ENCODE measurements around the gene GALNT17.

GRCh38 chr7:71547426-71547825 is 415.5 kb downstream of the GALNT17 start:
- TF ChIP-seq CTCF (conservative IDR thresholded peaks at IDR 0.05; ENCODE audit: low read depth, low read length) (no peak), EZH2 (IDR thresholded peaks at IDR 0.05; ENCODE audit: low read length, unreplicated experiment) (no peak), EZH2phosphoT487 (IDR thresholded peaks at IDR 0.05; ENCODE audit: borderline replicate concordance, low read length) (no peak)
